HG02588 (cell line): ENCODE measurements around the gene IRAK4.
A peak's percentile ranks its signal among the peaks of the same experiment; 100 is the strongest.
"Not testable (repeated sequence)": the region's sequence is repeated elsewhere in the genome, so short reads cannot be mapped to it uniquely, and the experiment has no call there.

Experiments used
- ATAC-seq: cut with Tn5 transposase; IDR thresholded peaks from one replicate; pipeline ENCODE4 v1.9.1; 2021; ENCODE audit warnings: mild to moderate bottlenecking, moderate library complexity; ENCODE audit not compliant: unreplicated experiment

Gene IRAK4

GRCh38 chr12:43758728-43759563, at the start of gene IRAK4, which contains the start of gene PUS7L:
TSS of gene IRAK4 (plus strand) at chr12:43758951. CDS start at chr12:43768112, 9,161 bp downstream.
TSS of gene PUS7L (minus strand) at chr12:43758790. CDS start at chr12:43755245, 3,545 bp downstream.
- ATAC-seq = peak; percentile 94

GRCh38 chr12:43711348-43711747, 47.4 kb upstream of the IRAK4 start:
- no peak for ATAC-seq

GRCh38 chr12:43722621-43723020, 36.1 kb upstream of the IRAK4 start:
- ATAC-seq = no peak

GRCh38 chr12:43723134-43723533, 35.6 kb upstream of the IRAK4 start:
- no peak for ATAC-seq

GRCh38 chr12:43728117-43728516, 30.6 kb upstream of the IRAK4 start:
- no peak for ATAC-seq

GRCh38 chr12:43728698-43729097, 30.1 kb upstream of the IRAK4 start:
- ATAC-seq = no peak

- ATAC-seq = no peak
Measured at GRCh38 chr12:43730283-43730682, 28.5 kb upstream of the IRAK4 start.

GRCh38 chr12:43733687-43734086, 25.1 kb upstream of the IRAK4 start:
- no peak for ATAC-seq

GRCh38 chr12:43736927-43737440, 21.8 kb upstream of the IRAK4 start:
- no peak for ATAC-seq

- ATAC-seq = no peak
Measured at GRCh38 chr12:43737646-43738045, 21.1 kb upstream of the IRAK4 start.

- ATAC-seq = peak; percentile 49
Measured at GRCh38 chr12:43740511-43741100, 18.1 kb upstream of the IRAK4 start.

GRCh38 chr12:43742106-43742505, 16.6 kb upstream of the IRAK4 start:
- no peak for ATAC-seq

- no peak for ATAC-seq
Measured at GRCh38 chr12:43744826-43745225, 13.9 kb upstream of the IRAK4 start.

GRCh38 chr12:43749016-43749415, 9.7 kb upstream of the IRAK4 start:
- no peak for ATAC-seq

GRCh38 chr12:43750814-43751213, 7.9 kb upstream of the IRAK4 start:
- ATAC-seq = no peak

- ATAC-seq = not testable (repeated sequence)
Measured at GRCh38 chr12:43751360-43751759, 7.4 kb upstream of the IRAK4 start.

- ATAC-seq = no peak
Measured at GRCh38 chr12:43754015-43754414, 4.7 kb upstream of the IRAK4 start.

GRCh38 chr12:43758247-43758727, 464 bp upstream of the IRAK4 start:
- peak; percentile 5 for ATAC-seq

- ATAC-seq = no peak
Measured at GRCh38 chr12:43760396-43760795, 1.6 kb downstream of the IRAK4 start.

GRCh38 chr12:43761500-43761899, 2.7 kb downstream of the IRAK4 start:
- ATAC-seq = no peak

- no peak for ATAC-seq
Measured at GRCh38 chr12:43762596-43762995, 3.8 kb downstream of the IRAK4 start.

- ATAC-seq = no peak
Measured at GRCh38 chr12:43763769-43764168, 5.0 kb downstream of the IRAK4 start.
